Measurements from ENCODE around the gene ZBTB7B. TPM values are rescaled to one million over a fixed set of nuclear protein-coding genes. Genes with fewer than 3 reads are reported as not detected.

The ZBTB7B gene
- polyA plus RNA-seq, 2 of the 4 experiments (the other 2 are of a cell fraction): 20.5 to 30.7 TPM

GRCh38 chr1:154969860-154970452, 32.6 kb upstream of the ZBTB7B start:
- Histone ChIP-seq H3K9me3 (no peaks in the 10 kb centered on the region), H3K4me1 (peaks cover 41% of the 10 kb centered on the region), H3K4me2 (peak overlapping the region; percentile 99), H3K27ac (peak overlapping the region; percentile 98 to 100), H3K4me3 (peak overlapping the region; percentile 65)
- TF ChIP-seq POLR2A (IDR thresholded peaks at IDR 0.05; ENCODE audit: low read length): 0 out of 2 replicates have a peak, but pooled peaks have one; percentile 14
- TF ChIP-seq PHF8 (IDR thresholded peaks at IDR 0.05; ENCODE audit: borderline replicate concordance, low read depth): 0 out of 2 replicates have a peak, but pooled peaks have one; percentile 29
- TF ChIP-seq SREBF2 (IDR thresholded peaks at IDR 0.05): no peak
- 4% methylated on average over 18 of the region's 22 CpGs for WGBS (ENCODE audit: missing lambda C conversion rate)
- FAIRE-seq (no peak), ATAC-seq (no peak), DNase-seq (ENCODE audit: low read depth in 1 of 2, low spot score in 1 of 2) (no peak)
- POLR2A ChIA-PET: interaction anchor here (0.9 to 6.3 kb wide), 11 partner anchors 8 to 115 kb away, joined by 3 to 91 read pairs (median 7); partner anchors contain the start of genes FLAD1, LENEP, PBXIP1 and PMVK
- CTCF ChIA-PET: interaction anchor here (0.6 to 1.3 kb wide), 4 partner anchors 93 to 981 kb away, joined by 3 to 4 read pairs (median 3); no protein-coding TSS in a partner anchor

GRCh38 chr1:154970631-154971340, 31.8 kb upstream of the ZBTB7B start, which contains the start of gene SHC1:
TSS of gene SHC1 (minus strand) at chr1:154970747. CDS start at chr1:154970526, 221 bp downstream.
- ChIA-PET CTCF (interaction anchor here (0.6 to 2.2 kb wide), 5 partner anchors 94 to 981 kb away, joined by 3 to 7 read pairs (median 3); no protein-coding TSS in a partner anchor), POLR2A (interaction anchor here (0.6 to 6.3 kb wide), 15 partner anchors 9 to 370 kb away, joined by 3 to 91 read pairs (median 6); partner anchors contain the start of genes ADAM15, FLAD1, LENEP and PBXIP1)
- ATAC-seq: peak; percentile 54 to 74
- Histone ChIP-seq H3K4me3 (peak within 1 kb of the TSS; percentile 65), H3K9me3 (no peaks in the 10 kb centered on the region), H3K27ac (peak within 1 kb of the TSS; percentile 98 to 100), H3K4me1 (peaks cover 41% of the 10 kb centered on the region), H3K4me2 (peak within 1 kb of the TSS; percentile 99)
- FAIRE-seq: no peak
- DNase-seq (ENCODE audit: low read depth in 1 of 2, low spot score in 1 of 2): peak; percentile 93 to 94
- peak; percentile 83; the same call in 1 of the 2 replicates for TF ChIP-seq MAZ (IDR thresholded peaks at IDR 0.05; ENCODE audit: borderline replicate concordance, low read depth, low read length)
- peak; percentile 83 to 89 for TF ChIP-seq JUN (IDR thresholded peaks at IDR 0.05)
- TF ChIP-seq CEBPB (IDR thresholded peaks at IDR 0.05): no peak
- 0 out of 2 replicates have a peak, but pooled peaks have one; percentile 14 for TF ChIP-seq HOXB5 (CRISPR knock-in tag; IDR thresholded peaks at IDR 0.05)
- TF ChIP-seq HOXA7 (CRISPR knock-in tag; IDR thresholded peaks at IDR 0.05): 0 out of 2 replicates have a peak, but pooled peaks have one; percentile 70
- no peak for TF ChIP-seq ZNF302 (CRISPR knock-in tag; IDR thresholded peaks at IDR 0.05)
- TF ChIP-seq RARB (CRISPR knock-in tag; IDR thresholded peaks at IDR 0.05): 0 out of 2 replicates have a peak, but pooled peaks have one; percentile 27
- TF ChIP-seq TP53 (CRISPR knock-in tag; IDR thresholded peaks at IDR 0.05): peak; percentile 71; the same call in 1 of the 2 replicates
- TF ChIP-seq FOSL2 (IDR thresholded peaks at IDR 0.05): 0 out of 2 replicates have a peak, but pooled peaks have one; percentile 23
- TF ChIP-seq FOSL2 (CRISPR knock-in tag; IDR thresholded peaks at IDR 0.05): peak; percentile 81
- no peak for TF ChIP-seq RAD21 (conservative IDR thresholded peaks at IDR 0.05 in 1 of 2, IDR thresholded peaks at IDR 0.05 in 1 of 2)
- TF ChIP-seq MAFK (IDR thresholded peaks at IDR 0.05; ENCODE audit: partially characterized antibody): peak; percentile 63
- TF ChIP-seq CTCF (IDR thresholded peaks at IDR 0.05): no peak
- TF ChIP-seq HEYL (CRISPR knock-in tag; IDR thresholded peaks at IDR 0.05): peak; percentile 28; the same call in 1 of the 2 replicates
- 0 out of 2 replicates have a peak, but pooled peaks have one; percentile 42 for TF ChIP-seq TFCP2L1 (CRISPR knock-in tag; IDR thresholded peaks at IDR 0.05)
- 0 out of 2 replicates have a peak, but pooled peaks have one; percentile 11 for TF ChIP-seq GATA3 (IDR thresholded peaks at IDR 0.05; ENCODE audit: borderline replicate concordance)
- TF ChIP-seq MAX (IDR thresholded peaks at IDR 0.05): peak; percentile 26
- 0 out of 2 replicates have a peak, but pooled peaks have one; percentile 32 for TF ChIP-seq EHF (CRISPR knock-in tag; IDR thresholded peaks at IDR 0.05)
- TF ChIP-seq POLR2A (IDR thresholded peaks at IDR 0.05; ENCODE audit: low read length): peak; percentile 94
- TF ChIP-seq BCL3 (IDR thresholded peaks at IDR 0.05): peak; percentile 79; the same call in 2 of the 3 replicates
- WGBS (ENCODE audit: missing lambda C conversion rate): 6% methylated on average over 8 of the region's 15 CpGs

Measured in A549 (cell line).